Panc1 (cell line): Measurements from ENCODE around the gene TRIM2. TPM values are rescaled to one million over a fixed set of nuclear protein-coding genes. Genes with fewer than 3 reads are reported as not detected.

Source experiments
- ATAC-seq: fragments of 200-7000 bp; cut with Tn5 transposase; 2 replicates; pipeline ENCODE4 v1.9.1; 2020; ENCODE audit warnings: mild to moderate bottlenecking, moderate library complexity
- BruUV-seq: library from RNA; stranded (reverse); fragments of 400-500 nt; replicated peaks from 2 replicates; lab custom pipeline; 2021; lab: Mats Ljungman, UMichigan
- CTCF ChIA-PET: fragments of 300-600 bp; sonication (Branson Sonifier 250); formaldehyde crosslinking; loops from one replicate; lab custom pipeline; 2022; ENCODE audit warnings: antibody characterized with exemption; lab: Charles Lee
- POLR2A ChIA-PET: fragments of 300-600 bp; sonication (Branson Sonifier 250); formaldehyde crosslinking; loops from one replicate; lab custom pipeline; 2022; ENCODE audit warnings: antibody characterized with exemption; lab: Charles Lee
- DNase-seq: peaks from one replicate; pipeline ENCODE4 v3.0.0-alpha.2; 2010; ENCODE audit warnings: low read depth, low spot score
- H3K27ac ChIP-seq: 2 replicates; pipeline ENCODE4 v1.5.1; 2011; ENCODE audit warnings: mild to moderate bottlenecking, low read length, inconsistent platforms
- H3K27me3 ChIP-seq: fragments of 200-500 bp; sonication (Bioruptor generic); 2 replicates; pipeline ENCODE4 v1.6.0; 2014; ENCODE audit warnings: low read length, inconsistent platforms; ENCODE audit not compliant: control insufficient read depth, insufficient read depth
- H3K36me3 ChIP-seq: fragments of 200-500 bp; sonication (Bioruptor generic); 2 replicates; pipeline ENCODE4 v1.5.1; 2014; ENCODE audit warnings: inconsistent platforms, mild to moderate bottlenecking, low read length, moderate library complexity; ENCODE audit not compliant: control insufficient read depth, insufficient read depth
- H3K4me1 ChIP-seq: 2 replicates; pipeline ENCODE4 v1.5.1; 2011; ENCODE audit warnings: inconsistent platforms, mild to moderate bottlenecking, low read length, moderate library complexity; ENCODE audit not compliant: control insufficient read depth, insufficient read depth
- H3K4me3 ChIP-seq, 2 experiments: 2 replicates each; pipeline ENCODE4 v1.5.1; 2011 to 2012; ENCODE audit warnings: low read depth in 2 of 2, low read length in 2 of 2, mild to moderate bottlenecking in 2 of 2, inconsistent platforms in 1 of 2, moderate library complexity in 1 of 2
- H3K9me3 ChIP-seq: fragments of 200-500 bp; sonication (Bioruptor generic); 2 replicates; pipeline ENCODE4 v1.5.1; 2014; ENCODE audit warnings: low read depth, mild to moderate bottlenecking, inconsistent platforms, low read length, moderate library complexity; ENCODE audit not compliant: control insufficient read depth, insufficient read depth
- POLR2AphosphoS5 ChIP-seq: IDR thresholded peaks from 2 replicates; pipeline ENCODE4 v1.6.1; 2012; ENCODE audit warnings: mild to moderate bottlenecking, low read depth, low read length, moderate library complexity
- SIN3A ChIP-seq: IDR thresholded peaks from 2 replicates; pipeline ENCODE4 v1.6.1; 2012; ENCODE audit warnings: low read depth, mild to moderate bottlenecking, low read length, moderate library complexity, borderline replicate concordance; ENCODE audit not compliant: insufficient read depth
- TCF7L2 ChIP-seq: IDR thresholded peaks from 2 replicates; pipeline ENCODE4 v1.6.1; 2011; ENCODE audit warnings: mild to moderate bottlenecking, low read depth, low read length, inconsistent platforms
- in situ Hi-C: cut with HindIII; loops from 2 replicates; pipeline ENCODE4 v1.10.0; 2016; ENCODE audit warnings: low sequenced_read_pairs, low pct_unique_long_range_greater_than_20kb
- intact Hi-C: fragments of 100-400 bp; cut with micrococcal nuclease; formaldehyde crosslinking; loops from one replicate; pipeline ENCODE4 v1.10.0; 2022; ENCODE audit not compliant: unreplicated experiment
- total RNA-seq: library from RNA; stranded (reverse); gene quantifications from one replicate; pipeline ENCODE4 v1.2.1, GENCODE V29; 2021; ENCODE audit not compliant: unreplicated experiment
- TF ChIP-seq, protein P1 (sequence below), 2 experiments: IDR thresholded peaks; 2 replicates each; pipeline ENCODE4 v1.6.1; 2011 to 2012; ENCODE audit warnings: low read depth in 2 of 2, control low read depth in 1 of 2, low read length in 1 of 2, mild to moderate bottlenecking in 1 of 2, moderate library complexity in 1 of 2; ENCODE audit not compliant: insufficient read depth in 1 of 2
- TF ChIP-seq, protein P2 (sequence below): fragments of 450-650 bp; IDR thresholded peaks from 2 replicates; pipeline ENCODE4 v1.5.1; 2017; ENCODE audit warnings: mild to moderate bottlenecking

TRIM2 gene
- total RNA-seq, 1 experiment from 2014 or later, result 18.9 TPM

DNA sequence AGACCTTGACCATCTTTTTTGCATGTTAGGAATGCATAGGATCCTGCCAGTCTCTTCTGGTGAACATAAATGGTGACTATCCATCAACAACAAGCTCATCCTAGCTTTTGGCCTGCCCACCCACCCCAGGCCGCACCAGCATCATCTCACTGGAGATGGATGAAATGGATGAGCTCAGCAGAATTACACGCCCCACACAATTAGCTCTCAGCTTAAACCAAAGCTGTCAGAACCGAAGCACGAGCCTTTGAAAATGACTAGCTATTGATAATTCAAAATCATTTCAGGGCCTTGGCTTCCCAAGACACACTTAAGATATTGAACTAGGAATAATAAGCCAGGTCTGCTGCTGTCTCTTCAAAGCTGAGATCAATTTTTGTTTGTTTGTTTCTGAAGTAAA, 77.8 kb downstream of the TRIM2 start:
- intact Hi-C loops (no loop called here), in situ Hi-C loops (no loop called here)
- ChIA-PET CTCF (interaction anchor here (0.8 kb wide), 1 partner anchor 260 kb away, joined by 4 read pairs; no protein-coding TSS in a partner anchor), POLR2A (no interaction called here)
- no peak for ATAC-seq
- TF ChIP-seq, protein P1, sequence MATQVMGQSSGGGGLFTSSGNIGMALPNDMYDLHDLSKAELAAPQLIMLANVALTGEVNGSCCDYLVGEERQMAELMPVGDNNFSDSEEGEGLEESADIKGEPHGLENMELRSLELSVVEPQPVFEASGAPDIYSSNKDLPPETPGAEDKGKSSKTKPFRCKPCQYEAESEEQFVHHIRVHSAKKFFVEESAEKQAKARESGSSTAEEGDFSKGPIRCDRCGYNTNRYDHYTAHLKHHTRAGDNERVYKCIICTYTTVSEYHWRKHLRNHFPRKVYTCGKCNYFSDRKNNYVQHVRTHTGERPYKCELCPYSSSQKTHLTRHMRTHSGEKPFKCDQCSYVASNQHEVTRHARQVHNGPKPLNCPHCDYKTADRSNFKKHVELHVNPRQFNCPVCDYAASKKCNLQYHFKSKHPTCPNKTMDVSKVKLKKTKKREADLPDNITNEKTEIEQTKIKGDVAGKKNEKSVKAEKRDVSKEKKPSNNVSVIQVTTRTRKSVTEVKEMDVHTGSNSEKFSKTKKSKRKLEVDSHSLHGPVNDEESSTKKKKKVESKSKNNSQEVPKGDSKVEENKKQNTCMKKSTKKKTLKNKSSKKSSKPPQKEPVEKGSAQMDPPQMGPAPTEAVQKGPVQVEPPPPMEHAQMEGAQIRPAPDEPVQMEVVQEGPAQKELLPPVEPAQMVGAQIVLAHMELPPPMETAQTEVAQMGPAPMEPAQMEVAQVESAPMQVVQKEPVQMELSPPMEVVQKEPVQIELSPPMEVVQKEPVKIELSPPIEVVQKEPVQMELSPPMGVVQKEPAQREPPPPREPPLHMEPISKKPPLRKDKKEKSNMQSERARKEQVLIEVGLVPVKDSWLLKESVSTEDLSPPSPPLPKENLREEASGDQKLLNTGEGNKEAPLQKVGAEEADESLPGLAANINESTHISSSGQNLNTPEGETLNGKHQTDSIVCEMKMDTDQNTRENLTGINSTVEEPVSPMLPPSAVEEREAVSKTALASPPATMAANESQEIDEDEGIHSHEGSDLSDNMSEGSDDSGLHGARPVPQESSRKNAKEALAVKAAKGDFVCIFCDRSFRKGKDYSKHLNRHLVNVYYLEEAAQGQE (IDR thresholded peaks at IDR 0.05; ENCODE audit: insufficient read depth in 1 of 2, low read depth in 2 of 2, low read length in 1 of 2), result no peak
- TF ChIP-seq, protein P2, sequence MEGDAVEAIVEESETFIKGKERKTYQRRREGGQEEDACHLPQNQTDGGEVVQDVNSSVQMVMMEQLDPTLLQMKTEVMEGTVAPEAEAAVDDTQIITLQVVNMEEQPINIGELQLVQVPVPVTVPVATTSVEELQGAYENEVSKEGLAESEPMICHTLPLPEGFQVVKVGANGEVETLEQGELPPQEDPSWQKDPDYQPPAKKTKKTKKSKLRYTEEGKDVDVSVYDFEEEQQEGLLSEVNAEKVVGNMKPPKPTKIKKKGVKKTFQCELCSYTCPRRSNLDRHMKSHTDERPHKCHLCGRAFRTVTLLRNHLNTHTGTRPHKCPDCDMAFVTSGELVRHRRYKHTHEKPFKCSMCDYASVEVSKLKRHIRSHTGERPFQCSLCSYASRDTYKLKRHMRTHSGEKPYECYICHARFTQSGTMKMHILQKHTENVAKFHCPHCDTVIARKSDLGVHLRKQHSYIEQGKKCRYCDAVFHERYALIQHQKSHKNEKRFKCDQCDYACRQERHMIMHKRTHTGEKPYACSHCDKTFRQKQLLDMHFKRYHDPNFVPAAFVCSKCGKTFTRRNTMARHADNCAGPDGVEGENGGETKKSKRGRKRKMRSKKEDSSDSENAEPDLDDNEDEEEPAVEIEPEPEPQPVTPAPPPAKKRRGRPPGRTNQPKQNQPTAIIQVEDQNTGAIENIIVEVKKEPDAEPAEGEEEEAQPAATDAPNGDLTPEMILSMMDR, result no peak
- no peak for TF ChIP-seq TCF7L2
- TF ChIP-seq SIN3A, result no peak
- no peak for TF ChIP-seq POLR2AphosphoS5
- DNase-seq, result no peak
- Histone ChIP-seq H3K4me1 (no peaks in the 10 kb centered on the region), H3K9me3 (no peaks in the 10 kb centered on the region), H3K27me3 (no peaks in the 10 kb centered on the region), H3K4me3 (no peak overlapping the region), H3K36me3 (no peaks in the 10 kb centered on the region), H3K27ac (no peak overlapping the region)
- no TSS peak for BruUV-seq

DNA sequence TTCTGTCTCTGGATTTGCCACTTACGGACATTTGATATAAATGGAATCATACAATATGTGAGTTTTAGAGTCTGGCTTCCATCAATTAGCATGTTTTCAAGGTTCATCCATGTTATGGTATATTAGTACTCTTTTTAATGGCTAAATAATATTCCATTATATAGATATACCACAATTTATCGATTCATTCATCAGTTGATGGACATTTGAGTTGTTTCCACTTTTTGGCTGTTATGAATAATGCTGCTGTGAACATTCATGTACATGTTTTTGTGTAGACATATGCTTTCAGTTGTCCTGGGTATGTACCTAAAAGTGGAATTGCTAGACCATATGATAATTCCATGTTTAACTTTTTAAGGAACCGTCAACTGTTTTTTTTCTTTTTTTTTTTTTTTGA, 79.0 kb downstream of the TRIM2 start:
- H3K36me3 ChIP-seq, result no peaks in the 10 kb centered on the region
- DNase-seq (no peak), ATAC-seq (no peak)
- H3K27ac ChIP-seq, result no peak overlapping the region
- in situ Hi-C loops (no loop called here), intact Hi-C loops (no loop called here)
- H3K9me3 ChIP-seq, result no peaks in the 10 kb centered on the region
- no peaks in the 10 kb centered on the region for H3K27me3 ChIP-seq
- H3K4me3 ChIP-seq, result no peak overlapping the region
- TF ChIP-seq SIN3A, result no peak
- no peak for TF ChIP-seq POLR2AphosphoS5
- TF ChIP-seq, protein P1 (IDR thresholded peaks at IDR 0.05; ENCODE audit: insufficient read depth in 1 of 2, low read depth in 2 of 2, low read length in 1 of 2), result no peak
- TF ChIP-seq, protein P2, result no peak
- no peak for TF ChIP-seq TCF7L2
- BruUV-seq, result no TSS peak
- ChIA-PET CTCF (no interaction called here), POLR2A (no interaction called here)
- H3K4me1 ChIP-seq, result no peaks in the 10 kb centered on the region
